Activated CD8-positive, alpha-beta memory T cell treated with anti-CD3 and anti-CD28 coated beads, Interleukin-2, amount 50 U/mL, for 4 hours (primary cell): Measurements from ENCODE around the gene HEG1.
"Not testable (repeated sequence)": the region's sequence is repeated elsewhere in the genome, so short reads cannot be mapped to it uniquely, and the experiment has no call there.

Experiments
- DNase-seq: peaks from one replicate; pipeline ENCODE4 v3.0.0-alpha.2; 2020

The HEG1 gene

DNA sequence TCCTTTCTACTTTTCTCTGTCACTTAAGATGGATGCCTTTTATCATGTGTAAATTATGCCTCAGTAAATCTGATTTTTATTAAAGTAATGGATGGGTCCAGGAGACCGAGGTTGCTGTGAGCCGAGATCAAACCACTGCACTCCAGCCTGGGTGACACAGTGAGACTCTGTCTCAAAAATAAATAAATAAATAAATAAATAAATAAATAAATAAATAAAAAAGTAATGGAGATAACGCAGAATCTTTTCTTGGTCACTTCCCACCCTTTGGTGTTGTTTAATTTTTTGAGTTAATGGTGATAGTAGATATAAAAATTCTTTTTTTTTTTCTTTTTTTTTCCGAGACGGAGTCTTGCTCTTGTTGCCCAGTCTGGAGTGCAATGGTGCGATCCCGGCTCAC lies 77.2 kb downstream of the HEG1 start:
- no peak for DNase-seq

DNA sequence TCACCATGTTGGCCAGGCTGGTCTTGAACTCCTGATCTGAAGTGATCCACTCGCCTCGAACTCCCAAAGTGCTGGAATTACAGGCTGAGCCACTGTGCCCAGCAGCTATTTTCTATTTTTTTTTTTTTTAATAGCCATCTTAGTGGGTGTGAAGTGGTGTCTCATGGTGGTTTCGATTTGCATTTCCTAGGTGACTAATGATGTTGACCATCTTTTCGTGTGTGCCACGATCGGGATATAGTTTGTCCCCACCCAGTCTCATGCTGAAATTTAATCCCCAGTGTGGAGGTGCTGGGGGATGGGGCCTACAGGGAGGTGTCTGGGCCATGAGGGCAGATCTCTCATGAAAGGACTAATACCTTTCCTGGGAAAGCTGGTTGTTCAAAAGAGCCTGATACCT lies 79.4 kb downstream of the HEG1 start:
- DNase-seq, result no peak

DNA sequence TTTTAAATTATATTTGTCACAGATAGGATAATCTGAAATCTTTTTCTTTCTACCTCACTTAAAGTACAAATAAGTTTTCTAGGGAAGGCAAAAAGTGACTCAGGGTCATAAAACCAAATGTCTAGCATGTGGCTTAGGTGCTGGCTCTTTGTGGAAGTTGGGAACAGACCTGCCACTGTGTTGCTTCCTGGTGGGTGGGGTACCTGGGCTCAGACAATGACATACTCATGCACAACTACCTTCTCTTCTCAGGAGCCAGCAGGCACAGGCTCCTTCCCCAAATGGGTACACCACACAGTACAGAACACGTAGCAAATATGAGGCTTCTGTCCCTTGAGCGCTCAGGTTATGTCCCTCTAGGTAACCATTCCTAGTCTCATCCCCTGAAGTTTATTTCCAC lies 81.1 kb downstream of the HEG1 start:
- no peak for DNase-seq

DNA sequence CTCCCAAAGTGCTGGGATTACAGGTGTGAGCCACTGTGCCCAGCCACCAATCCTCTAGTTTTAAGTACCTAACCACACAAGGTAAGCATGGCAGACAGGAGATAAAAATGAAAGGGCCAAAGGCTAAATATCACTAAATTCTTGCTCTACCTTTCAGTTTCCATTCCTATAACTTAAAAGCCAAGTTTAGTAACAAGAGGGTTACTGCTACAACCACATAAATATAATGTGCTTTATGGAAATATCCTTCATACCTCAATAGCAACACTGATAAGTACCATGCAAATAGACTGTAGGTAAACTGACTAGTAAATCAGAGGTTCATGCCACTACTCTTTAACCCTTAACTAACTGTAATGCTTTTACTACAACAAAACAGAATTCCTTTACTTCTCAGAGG lies 82.5 kb downstream of the HEG1 start:
- DNase-seq, result no peak

DNA sequence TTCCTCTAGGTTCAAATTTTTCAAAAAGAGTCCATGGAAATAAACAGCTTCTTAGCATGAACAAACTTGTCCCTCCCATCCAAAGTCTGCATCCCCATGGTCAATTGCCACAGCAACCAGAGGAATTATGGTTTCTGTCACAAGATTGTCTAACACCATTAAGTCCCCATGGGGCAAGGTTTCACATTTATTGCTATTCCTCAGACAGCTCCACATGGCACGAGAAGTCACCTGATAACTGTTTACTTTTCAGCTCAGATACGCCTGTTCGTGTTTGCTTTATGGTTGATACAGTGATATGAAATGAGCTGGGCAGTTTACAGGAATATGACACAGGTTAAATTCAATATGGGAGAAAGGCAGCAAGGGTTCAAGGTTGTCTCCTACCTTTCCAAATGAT lies 83.3 kb downstream of the HEG1 start:
- no peak for DNase-seq

DNA sequence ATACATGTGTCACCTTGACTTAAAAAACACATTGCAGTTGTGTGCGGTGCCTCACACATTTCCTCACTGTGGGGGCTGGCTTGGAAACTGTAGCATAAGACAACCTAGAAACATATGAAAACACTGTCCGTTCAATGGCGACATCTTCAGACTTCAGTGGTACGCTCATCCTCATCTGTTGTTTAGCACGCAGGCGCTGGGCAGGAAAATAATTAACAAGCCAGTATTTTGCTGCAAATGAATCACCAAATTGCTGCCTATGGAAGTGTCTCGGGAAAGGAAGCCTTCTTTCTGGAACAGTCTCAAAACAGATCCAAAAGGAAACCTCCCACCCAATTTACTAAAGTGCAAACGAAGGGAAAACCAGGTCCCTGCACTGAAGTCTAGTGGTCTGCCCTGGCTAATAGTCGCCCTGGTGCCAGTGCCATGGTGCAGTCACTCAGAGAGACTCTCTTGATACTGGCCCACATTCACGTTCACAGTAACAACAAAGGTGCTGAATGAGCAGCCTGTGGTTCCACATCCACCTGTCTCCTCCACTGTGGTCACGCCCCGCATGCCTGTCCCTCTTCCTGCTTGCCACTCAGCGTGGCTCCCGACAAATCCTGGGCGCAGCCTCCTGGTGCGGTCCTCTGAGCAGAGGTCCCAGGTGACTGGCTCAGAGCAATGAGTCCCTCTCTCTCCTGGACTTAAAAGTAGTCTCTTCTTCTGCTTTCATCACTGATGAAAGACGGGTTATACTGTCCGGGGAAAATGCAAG lies 85.7 kb downstream of the HEG1 start:
- no peak for DNase-seq

DNA sequence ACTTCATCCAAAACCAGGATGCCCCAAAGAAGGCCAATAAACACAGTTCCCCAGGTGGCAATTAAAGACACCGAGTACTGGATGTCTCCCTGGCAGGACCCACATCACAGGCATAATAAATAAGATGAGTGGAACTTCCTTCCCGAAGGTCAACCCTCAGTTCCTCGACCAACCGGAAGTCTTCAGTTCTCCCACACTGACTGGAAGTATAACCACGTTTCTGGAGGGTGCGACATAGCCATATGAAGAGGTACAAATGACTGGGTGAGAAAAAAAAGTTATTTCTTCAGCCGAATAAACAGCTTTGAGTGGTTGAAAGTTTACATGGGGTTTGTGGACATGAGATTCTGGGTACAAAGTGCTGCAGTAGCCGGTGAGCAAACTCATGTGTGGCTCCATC lies 86.6 kb downstream of the HEG1 start:
- DNase-seq, result no peak

DNA sequence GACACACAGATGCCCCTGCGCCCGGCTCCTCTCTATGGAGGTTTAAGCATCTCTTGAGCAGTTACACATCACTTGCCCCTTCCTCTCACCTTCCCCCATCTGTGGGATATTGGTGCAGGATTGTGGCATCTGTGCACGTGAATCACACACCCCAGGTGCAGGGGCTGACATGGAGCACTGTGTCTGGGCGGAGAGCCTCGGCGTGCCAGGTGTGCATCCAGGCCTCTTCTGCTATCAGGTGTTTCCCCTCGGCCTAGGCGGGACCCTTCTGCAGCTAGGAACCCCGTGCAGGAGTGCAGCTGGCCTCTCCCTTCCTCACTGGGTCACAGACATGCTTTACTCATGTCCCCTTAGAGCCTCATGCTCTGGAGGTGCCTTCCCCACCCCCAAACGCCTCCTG lies 87.8 kb downstream of the HEG1 start:
- DNase-seq, result no peak

DNA sequence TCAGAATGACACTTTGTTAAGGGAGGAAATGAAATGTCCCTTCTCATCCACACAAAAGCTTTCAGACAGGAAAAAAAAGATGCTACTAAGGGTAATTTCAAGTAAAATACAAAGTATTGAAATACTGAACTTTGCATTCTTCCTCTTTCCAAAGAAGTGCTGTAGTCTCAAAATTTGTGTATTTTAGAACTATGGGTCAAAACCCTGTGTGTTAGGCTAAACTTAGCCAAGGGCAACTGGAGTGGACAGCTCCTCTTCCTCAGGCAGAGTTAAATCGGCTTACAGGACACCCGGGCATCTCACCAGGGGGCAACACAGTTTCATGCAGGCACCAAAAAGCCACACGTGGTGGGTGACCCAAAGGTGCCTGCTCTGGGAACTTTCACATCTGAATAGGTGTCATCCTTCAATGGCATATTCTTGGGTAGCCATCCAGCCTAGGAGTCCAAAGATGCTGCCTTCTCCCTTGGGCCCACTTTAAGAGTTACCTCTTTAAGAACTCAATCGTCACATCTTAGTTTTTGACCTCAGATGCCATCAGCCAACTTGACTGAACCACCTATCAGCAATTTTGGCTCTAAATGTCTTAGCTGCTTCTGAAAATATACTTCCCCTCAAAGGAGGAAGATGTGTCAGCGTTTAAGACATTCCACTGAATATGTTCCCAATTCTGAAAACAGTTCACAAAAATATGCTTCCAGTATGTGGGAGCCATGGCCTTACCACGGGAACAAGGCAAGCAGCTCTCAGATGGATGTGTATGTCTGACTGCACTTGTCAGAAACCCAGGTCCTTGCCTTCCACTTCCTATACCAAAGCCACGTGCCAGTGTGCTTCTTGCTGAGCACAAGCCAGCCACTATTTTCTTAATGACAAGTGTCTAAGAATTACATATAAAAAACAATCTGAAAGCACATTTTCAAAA lies 89.0 kb downstream of the HEG1 start:
- no peak for DNase-seq

DNA sequence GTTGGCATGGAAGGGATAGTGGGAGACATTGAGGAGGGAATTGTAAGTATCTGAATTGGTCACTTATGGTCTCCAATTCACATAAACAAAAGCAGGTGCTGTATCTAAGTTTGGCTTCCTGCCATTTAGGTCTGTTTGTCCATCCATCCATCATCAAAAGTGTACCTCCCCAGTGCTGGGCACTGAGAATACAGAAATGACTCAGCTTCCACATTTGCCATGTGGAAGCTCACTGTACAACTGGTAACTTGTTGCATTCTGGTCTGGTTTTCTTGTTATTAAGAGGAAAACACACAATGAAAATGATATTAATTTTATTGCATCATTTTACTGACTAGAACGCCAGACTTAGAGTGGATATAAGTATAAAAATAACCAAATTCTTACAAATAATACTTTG lies 90.4 kb downstream of the HEG1 start:
- no peak for DNase-seq

DNA sequence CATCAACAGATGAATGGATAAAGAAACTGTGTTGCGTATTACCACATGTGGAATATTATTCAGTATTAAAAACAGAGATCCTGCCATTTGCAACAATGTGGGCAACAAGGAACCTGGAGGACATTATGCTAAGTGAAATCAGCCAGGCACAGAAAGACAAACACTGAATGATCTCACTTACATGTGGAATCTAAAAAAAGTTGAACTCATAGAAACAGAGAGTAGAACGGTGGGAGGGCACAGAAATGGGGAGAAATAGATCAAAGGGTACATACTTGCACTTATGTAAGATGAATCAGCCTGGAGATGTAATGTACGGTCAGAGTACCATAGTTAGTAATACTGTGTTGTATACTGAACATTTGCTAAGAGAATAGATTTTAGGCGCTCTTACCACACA lies 91.4 kb downstream of the HEG1 start:
- no peak for DNase-seq

DNA sequence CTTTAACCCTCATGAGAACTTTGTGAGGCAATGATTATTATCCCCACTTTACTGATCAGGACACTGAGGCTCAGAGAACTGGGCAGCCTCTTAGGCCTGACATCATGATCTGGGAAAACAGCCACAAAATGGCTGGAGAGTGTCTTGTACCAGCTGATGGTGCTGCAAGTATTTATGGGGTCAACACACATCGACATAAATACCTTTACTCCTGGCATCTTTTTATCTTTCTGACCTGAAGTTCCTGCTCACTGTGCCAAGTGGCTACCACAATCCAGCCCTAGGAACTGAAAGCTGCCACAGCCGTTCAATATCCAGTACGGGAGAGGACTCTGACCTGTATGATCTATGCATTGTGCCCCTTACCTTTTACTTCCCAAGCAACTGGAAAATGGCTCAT lies 92.0 kb downstream of the HEG1 start:
- no peak for DNase-seq

DNA sequence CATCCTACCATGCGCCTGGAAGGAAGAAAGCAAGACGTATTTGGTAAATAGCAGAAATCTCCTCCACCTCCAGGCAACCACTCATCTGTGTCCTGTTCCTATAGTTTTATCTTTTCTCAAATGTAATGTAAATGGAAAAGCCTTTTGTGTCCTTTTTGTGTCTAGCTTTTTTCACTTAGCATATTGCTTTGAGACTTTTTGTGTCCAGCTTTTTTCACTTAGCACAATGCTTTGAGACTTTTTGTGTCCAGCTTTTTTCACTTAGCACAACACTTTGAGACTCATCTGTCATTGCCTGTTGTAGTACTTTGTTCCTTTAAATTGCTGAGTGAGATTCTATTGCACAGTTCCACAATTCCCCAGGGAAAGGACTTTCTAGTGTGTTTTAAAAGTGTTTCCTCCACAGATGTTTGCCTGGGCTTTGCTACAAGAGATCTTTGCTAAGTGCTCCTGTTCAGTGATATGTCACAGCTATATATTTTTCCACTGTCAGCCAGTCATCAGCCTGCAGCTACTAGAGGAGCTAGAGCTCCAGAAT lies 93.3 kb downstream of the HEG1 start:
- DNase-seq, result no peak

DNA sequence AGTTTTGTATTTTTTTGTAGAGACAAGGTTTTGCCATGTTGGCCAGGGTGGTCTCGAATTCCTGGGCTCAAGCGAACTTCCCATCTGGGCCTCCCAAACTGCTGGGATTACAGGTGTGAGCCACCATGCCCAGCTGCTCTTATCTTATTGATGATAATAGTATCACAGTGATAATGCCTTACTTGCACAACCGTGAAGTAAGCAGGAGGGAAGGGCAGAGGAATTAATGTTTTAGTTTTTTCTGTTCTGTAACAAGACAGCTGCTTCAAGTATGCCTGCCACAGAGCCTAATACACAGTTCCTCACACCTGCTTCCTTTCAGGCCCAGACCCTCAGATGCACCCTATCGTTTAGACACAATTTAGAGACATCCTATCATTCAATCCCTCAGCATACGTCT lies 95.1 kb downstream of the HEG1 start:
- no peak for DNase-seq

DNA sequence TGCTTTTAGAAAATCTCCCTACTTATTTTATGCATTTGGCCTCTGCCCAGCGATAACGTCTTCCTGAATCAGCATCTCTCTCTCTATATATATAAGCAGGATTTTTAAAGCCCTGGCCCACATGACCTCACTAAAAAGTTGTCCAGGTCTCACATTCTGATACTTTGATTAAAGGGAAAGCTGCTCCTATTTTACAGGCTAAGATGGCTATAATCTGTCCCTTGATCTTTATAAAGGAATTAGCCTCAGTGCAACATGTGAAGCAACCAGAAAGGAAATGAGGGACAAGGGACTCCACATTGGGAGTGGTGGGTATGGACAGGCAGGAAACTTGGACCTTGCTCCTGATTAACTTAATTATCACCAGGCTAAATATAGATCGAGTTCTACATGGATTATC lies 95.7 kb downstream of the HEG1 start:
- no peak for DNase-seq

DNA sequence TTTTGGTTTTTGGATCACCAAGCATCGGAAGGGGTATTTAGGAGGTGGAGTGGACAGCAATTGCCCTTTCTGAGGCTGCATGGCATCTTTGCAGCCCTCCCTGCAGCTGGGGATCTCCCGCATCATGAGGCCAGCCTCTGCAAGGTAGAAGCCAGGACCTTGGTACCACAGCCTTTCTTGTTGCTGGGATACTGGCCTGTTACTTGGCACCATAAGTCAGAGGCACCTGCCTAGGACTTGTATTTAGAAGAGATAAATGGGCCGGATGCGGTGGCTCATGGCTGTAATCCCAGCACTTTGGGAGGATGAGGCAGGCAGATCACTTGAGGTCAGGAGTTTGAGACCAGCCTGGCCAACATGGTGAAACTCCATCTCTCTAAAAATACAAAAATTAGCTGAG lies 97.8 kb downstream of the HEG1 start:
- not testable (repeated sequence) for DNase-seq

DNA sequence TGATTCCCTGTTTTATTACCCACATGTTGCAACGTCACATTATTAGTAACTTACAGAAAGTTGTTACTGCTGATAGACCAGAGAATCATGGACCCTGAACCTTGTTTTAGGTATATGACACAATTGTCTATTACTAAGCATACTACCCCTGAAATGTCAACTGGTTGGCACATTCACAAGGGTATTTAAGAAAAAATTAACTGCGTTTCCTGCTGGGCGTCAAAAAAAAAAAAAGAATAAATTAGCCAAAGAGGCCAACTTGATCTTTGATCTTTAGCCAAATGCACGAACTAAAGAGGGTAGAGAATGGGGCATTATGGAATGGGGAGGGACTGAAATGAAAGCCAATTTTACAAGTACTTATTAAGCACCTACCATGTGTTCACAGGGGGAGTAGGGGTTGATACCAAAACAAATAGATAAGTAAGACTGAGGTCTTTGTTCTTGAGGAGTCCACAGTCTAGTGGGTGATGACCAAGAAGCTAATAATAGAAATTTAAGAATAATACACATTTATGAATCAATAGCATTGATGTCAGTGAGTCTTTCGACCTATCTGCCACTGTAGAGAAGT lies 103.4 kb downstream of the HEG1 start:
- DNase-seq, result no peak

DNA sequence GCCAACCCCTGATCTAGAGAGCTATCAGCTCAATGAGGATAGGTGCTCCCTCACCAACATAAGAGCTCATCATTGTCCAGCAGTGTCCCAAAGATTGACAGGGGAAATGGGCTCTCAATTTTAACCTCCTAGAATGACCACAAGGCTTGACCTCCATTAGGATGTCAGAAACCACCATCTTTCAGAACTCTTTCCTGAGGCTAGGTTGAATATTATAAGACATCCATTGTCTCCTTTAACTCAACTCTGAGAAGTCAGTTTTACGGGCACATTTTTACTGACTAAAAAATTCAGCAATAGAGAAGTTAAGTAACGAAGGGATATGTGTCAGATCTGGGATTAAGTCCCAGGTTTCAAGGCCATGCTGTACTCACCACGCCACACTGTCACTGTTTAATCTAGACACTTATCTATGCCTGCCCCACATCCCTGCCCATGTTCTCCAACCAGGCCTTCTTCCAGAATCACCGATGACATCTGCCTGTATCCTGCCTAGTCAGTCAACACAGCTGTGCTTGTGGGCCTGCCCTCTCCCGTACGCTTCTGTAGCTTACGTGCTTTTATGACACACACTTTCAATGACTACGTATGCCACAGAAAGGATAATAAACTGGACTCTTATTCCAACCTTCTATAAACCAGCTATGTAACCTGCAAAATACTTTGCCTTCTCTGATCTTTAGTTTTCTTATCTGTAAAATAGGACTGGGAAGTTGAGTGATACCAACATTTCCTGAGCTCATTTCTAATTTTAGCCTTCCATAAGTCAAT lies 104.1 kb downstream of the HEG1 start:
- no peak for DNase-seq

DNA sequence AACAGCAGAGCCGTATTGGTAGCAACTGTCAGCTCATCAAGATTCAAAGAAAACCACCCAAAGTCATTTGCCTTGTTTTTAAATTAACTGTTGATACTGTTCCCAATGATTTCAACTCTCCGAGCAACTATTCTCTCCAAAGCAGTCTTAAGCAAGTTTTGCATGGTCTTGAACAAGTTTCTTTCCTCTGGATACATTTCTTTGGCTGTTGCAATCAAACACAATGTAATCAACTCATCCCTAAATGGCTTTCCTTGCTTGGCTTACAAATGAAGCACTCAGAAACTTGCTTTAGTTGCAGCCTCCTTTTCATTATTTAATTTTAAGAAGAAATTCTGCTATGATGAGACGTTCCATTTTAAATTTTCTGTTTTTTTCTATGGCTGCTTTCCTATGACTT lies 105.8 kb downstream of the HEG1 start:
- no peak for DNase-seq

DNA sequence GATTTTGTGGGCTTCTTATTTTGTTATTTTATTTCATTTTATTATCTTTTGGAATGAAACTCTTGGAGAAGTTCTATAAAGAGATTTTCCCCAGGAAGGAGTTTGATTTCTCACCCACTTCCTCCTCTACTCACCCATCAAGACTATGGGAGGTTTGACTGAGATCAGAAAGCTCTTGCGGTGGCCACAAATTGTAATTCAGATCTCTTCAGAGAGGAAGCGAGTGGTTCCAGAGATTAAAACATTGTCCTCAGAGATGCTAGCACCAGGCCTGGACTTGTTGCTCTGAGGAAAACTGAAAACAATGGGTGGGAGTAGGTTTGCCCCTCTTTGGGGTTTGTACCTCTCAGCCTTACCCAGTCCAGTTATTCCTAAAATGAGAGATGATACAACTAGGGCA lies 113.2 kb downstream of the HEG1 start:
- no peak for DNase-seq

DNA sequence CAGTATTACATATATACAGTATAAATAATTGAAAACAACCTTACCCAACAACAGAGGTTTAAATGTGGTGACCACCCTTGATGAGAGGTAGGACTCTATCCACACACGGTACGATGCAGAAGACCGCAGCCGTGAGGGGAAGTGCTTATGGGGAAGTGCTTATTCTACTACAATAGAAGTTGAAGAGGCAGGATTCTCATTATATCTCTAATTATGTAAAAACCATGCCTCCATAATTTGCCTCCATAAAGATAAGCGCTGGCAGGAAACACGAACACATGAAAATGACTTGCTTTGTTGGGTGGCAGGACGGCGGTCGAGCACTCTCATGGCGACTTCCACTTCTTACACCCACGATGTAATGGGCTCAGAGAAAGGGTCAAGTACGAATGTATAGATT lies 114.0 kb downstream of the HEG1 start:
- no peak for DNase-seq

DNA sequence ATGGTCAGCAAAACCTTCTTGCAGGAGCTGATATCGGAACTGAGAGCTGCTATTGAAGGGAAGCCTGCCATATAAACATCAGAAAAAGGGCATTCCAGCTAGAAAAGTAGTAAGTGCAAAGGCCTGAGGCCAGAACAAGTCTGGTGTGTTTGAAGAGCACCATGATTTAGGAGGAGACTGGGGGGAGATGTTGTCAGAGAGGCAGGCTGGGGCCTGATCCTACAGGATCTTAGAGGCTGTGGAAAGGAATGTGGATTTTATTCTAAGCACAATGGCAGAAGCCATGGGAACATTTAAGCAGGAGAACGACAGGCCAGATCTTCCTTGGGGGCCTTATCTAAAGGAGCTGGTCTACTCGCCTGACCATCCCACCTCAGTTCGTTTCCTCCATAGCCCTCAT lies 116.1 kb downstream of the HEG1 start:
- DNase-seq, result no peak

DNA sequence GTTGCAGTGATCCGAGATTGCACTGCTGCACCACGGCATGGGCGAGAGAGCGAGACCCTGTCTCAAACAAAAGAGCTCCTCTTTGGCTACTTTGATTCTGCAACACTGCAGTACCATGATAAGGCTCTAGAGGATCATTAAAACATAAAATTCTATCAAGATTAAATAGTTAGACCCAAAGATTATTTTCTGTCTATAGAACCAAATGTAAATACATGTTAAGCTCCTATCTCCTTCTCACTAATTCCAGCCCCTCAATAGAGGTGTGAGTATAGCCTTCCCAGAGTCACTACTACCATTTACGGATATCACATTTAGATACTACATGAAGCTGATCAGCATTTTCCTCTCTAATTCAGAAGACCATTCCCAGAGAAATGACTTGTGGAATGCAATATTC lies 116.9 kb downstream of the HEG1 start:
- DNase-seq, result no peak
